PC-3 (cell line): ENCODE data around the gene AGFG2.

ENCODE experiments used
- EZH2 ChIP-seq: fragments of 300-600 bp; sonication (generic); IDR thresholded peaks from one replicate; pipeline ENCODE4 v1.6.1; 2017; ENCODE audit warnings: antibody characterized with exemption, mild to moderate bottlenecking, low read length; ENCODE audit not compliant: unreplicated experiment
- TF ChIP-seq, protein P1 (sequence below): fragments of 300-600 bp; sonication (generic); conservative IDR thresholded peaks from 2 replicates; pipeline ENCODE4 v1.5.1; 2017; ENCODE audit warnings: antibody characterized with exemption, low read depth, mild to moderate bottlenecking, low read length

DNA sequence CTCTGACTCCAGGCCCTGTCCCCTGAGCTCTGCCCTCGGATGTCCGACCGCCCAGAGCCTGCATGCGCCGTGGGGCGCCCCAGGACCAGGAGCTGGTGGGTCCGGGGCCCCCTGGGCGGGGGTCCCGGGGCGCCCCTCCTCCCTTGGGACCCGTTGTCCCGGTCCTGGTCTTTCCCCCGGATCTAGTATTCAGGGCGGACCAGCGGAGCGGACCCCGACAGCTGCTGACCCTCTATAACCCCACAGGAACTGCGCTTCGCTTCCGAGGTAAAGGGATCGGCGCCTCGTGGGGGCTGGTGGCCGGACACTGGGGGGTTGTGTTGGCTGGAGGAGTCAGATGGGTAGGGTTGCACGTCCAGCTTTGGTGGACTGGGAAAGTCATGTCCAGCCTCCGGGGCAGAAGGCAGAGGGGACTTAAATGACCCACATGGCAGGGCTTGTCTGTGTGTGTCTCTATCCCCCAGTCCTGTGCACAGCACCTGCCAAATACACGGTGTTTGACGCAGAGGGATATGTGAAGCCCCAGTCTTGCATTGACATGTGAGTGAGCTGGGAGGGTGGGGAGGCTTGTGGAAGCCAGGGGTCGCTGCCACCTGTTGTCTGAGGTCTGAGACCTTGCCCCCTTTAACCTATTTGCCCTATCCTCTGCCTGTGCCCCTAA, 73.9 kb downstream of the AGFG2 start:
- TF ChIP-seq, protein P1, sequence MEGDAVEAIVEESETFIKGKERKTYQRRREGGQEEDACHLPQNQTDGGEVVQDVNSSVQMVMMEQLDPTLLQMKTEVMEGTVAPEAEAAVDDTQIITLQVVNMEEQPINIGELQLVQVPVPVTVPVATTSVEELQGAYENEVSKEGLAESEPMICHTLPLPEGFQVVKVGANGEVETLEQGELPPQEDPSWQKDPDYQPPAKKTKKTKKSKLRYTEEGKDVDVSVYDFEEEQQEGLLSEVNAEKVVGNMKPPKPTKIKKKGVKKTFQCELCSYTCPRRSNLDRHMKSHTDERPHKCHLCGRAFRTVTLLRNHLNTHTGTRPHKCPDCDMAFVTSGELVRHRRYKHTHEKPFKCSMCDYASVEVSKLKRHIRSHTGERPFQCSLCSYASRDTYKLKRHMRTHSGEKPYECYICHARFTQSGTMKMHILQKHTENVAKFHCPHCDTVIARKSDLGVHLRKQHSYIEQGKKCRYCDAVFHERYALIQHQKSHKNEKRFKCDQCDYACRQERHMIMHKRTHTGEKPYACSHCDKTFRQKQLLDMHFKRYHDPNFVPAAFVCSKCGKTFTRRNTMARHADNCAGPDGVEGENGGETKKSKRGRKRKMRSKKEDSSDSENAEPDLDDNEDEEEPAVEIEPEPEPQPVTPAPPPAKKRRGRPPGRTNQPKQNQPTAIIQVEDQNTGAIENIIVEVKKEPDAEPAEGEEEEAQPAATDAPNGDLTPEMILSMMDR: peak; percentile 21; the same call in 1 of the 2 replicates
- no peak for TF ChIP-seq EZH2
